ENCODE data around the gene MYO9A.
"Not testable (repeated sequence)": the region's sequence is repeated elsewhere in the genome, so short reads cannot be mapped to it uniquely, and the experiment has no call there.

The MYO9A gene

GRCh38 chr15:71899674-71900073 is 218.3 kb downstream of the MYO9A start:
- peaks cover 24 to 58% of the 10 kb centered on the region in 2 donors for H3K36me3 ChIP-seq (ENCODE audit: control insufficient read depth in 1 of 2, insufficient read depth in 2 of 2, low read length in 2 of 2)
- no peaks in the 10 kb centered on the region for H3K27me3 ChIP-seq (ENCODE audit: low read depth, low read length)
- no peaks in the 10 kb centered on the region for H3K9me3 ChIP-seq (ENCODE audit: control insufficient read depth in 1 of 2, low read length in 2 of 2)
- no peak overlapping the region for H3K4me3 ChIP-seq (ENCODE audit: low read depth in 1 of 2, low read length in 2 of 2)
- H3K4me1 ChIP-seq (ENCODE audit: control insufficient read depth in 1 of 2, insufficient read depth in 2 of 2, low read length in 2 of 2): no peaks in the 10 kb centered on the region
- no peak overlapping the region for H3K27ac ChIP-seq (ENCODE audit: low read length)

GRCh38 chr15:71893691-71894090 is 224.3 kb downstream of the MYO9A start:
- H3K27ac ChIP-seq (ENCODE audit: low read length): no peak overlapping the region
- H3K4me3 ChIP-seq (ENCODE audit: low read depth in 1 of 2, low read length in 2 of 2): no peak overlapping the region
- peaks cover 26 to 31% of the 10 kb centered on the region in 2 donors for H3K36me3 ChIP-seq (ENCODE audit: control insufficient read depth in 1 of 2, insufficient read depth in 2 of 2, low read length in 2 of 2)
- H3K27me3 ChIP-seq (ENCODE audit: low read depth, low read length): no peaks in the 10 kb centered on the region
- no peaks in the 10 kb centered on the region for H3K9me3 ChIP-seq (ENCODE audit: control insufficient read depth in 1 of 2, low read length in 2 of 2)
- H3K4me1 ChIP-seq (ENCODE audit: control insufficient read depth in 1 of 2, insufficient read depth in 2 of 2, low read length in 2 of 2): peaks cover 0 to 6% of the 10 kb centered on the region in 2 donors

- H3K4me3 ChIP-seq (ENCODE audit: low read depth in 1 of 2, low read length in 2 of 2): no peak overlapping the region
- peaks cover 20 to 21% of the 10 kb centered on the region in 2 donors for H3K36me3 ChIP-seq (ENCODE audit: control insufficient read depth in 1 of 2, insufficient read depth in 2 of 2, low read length in 2 of 2)
- H3K27me3 ChIP-seq (ENCODE audit: low read depth, low read length): no peaks in the 10 kb centered on the region
- no peak overlapping the region for H3K27ac ChIP-seq (ENCODE audit: low read length)
- H3K9me3 ChIP-seq (ENCODE audit: control insufficient read depth in 1 of 2, low read length in 2 of 2): no peaks in the 10 kb centered on the region
- H3K4me1 ChIP-seq (ENCODE audit: control insufficient read depth in 1 of 2, insufficient read depth in 2 of 2, low read length in 2 of 2): peaks cover 0 to 6% of the 10 kb centered on the region in 2 donors
These were observed 225.6 kb downstream of the MYO9A start for GRCh38 chr15:71892335-71892734.

GRCh38 chr15:71891026-71891425 is 226.9 kb downstream of the MYO9A start:
- Histone ChIP-seq H3K27ac (ENCODE audit: low read length) (no peak overlapping the region), H3K36me3 (ENCODE audit: control insufficient read depth in 1 of 2, insufficient read depth in 2 of 2, low read length in 2 of 2) (peaks cover 24% of the 10 kb centered on the region in 2 donors), H3K27me3 (ENCODE audit: low read depth, low read length) (no peaks in the 10 kb centered on the region), H3K4me3 (ENCODE audit: low read depth in 1 of 2, low read length in 2 of 2) (no peak overlapping the region), H3K9me3 (ENCODE audit: control insufficient read depth in 1 of 2, low read length in 2 of 2) (no peaks in the 10 kb centered on the region), H3K4me1 (ENCODE audit: control insufficient read depth in 1 of 2, insufficient read depth in 2 of 2, low read length in 2 of 2) (peaks cover 0 to 6% of the 10 kb centered on the region in 2 donors)

- Histone ChIP-seq H3K27ac (ENCODE audit: low read length) (no peak overlapping the region), H3K27me3 (ENCODE audit: low read depth, low read length) (no peaks in the 10 kb centered on the region), H3K9me3 (ENCODE audit: control insufficient read depth in 1 of 2, low read length in 2 of 2) (no peaks in the 10 kb centered on the region), H3K4me3 (ENCODE audit: low read depth in 1 of 2, low read length in 2 of 2) (no peak overlapping the region), H3K4me1 (ENCODE audit: control insufficient read depth in 1 of 2, insufficient read depth in 2 of 2, low read length in 2 of 2) (peaks cover 0 to 6% of the 10 kb centered on the region in 2 donors), H3K36me3 (ENCODE audit: control insufficient read depth in 1 of 2, insufficient read depth in 2 of 2, low read length in 2 of 2) (peaks cover 24% of the 10 kb centered on the region in 2 donors)
These were observed 228.0 kb downstream of the MYO9A start for GRCh38 chr15:71889947-71890346.

GRCh38 chr15:71889385-71889784 is 228.6 kb downstream of the MYO9A start:
- Histone ChIP-seq H3K27me3 (ENCODE audit: low read depth, low read length) (no peaks in the 10 kb centered on the region), H3K4me1 (ENCODE audit: control insufficient read depth in 1 of 2, insufficient read depth in 2 of 2, low read length in 2 of 2) (peaks cover 0 to 6% of the 10 kb centered on the region in 2 donors), H3K9me3 (ENCODE audit: control insufficient read depth in 1 of 2, low read length in 2 of 2) (no peaks in the 10 kb centered on the region), H3K36me3 (ENCODE audit: control insufficient read depth in 1 of 2, insufficient read depth in 2 of 2, low read length in 2 of 2) (peaks cover 24 to 25% of the 10 kb centered on the region in 2 donors), H3K27ac (ENCODE audit: low read length) (no peak overlapping the region), H3K4me3 (ENCODE audit: low read depth in 1 of 2, low read length in 2 of 2) (no peak overlapping the region)

- Histone ChIP-seq H3K27ac (ENCODE audit: low read length) (no peak overlapping the region), H3K27me3 (ENCODE audit: low read depth, low read length) (no peaks in the 10 kb centered on the region), H3K4me3 (ENCODE audit: low read depth in 1 of 2, low read length in 2 of 2) (no peak overlapping the region), H3K4me1 (ENCODE audit: control insufficient read depth in 1 of 2, insufficient read depth in 2 of 2, low read length in 2 of 2) (peaks cover 0 to 6% of the 10 kb centered on the region in 2 donors), H3K36me3 (ENCODE audit: control insufficient read depth in 1 of 2, insufficient read depth in 2 of 2, low read length in 2 of 2) (peaks cover 24 to 29% of the 10 kb centered on the region in 2 donors), H3K9me3 (ENCODE audit: control insufficient read depth in 1 of 2, low read length in 2 of 2) (no peaks in the 10 kb centered on the region)
These were observed 229.2 kb downstream of the MYO9A start for GRCh38 chr15:71888797-71889196.

- no peak overlapping the region for H3K4me3 ChIP-seq (ENCODE audit: low read depth in 1 of 2, low read length in 2 of 2)
- H3K36me3 ChIP-seq (ENCODE audit: control insufficient read depth in 1 of 2, insufficient read depth in 2 of 2, low read length in 2 of 2): peaks cover 20 to 39% of the 10 kb centered on the region in 2 donors
- no peaks in the 10 kb centered on the region for H3K27me3 ChIP-seq (ENCODE audit: low read depth, low read length)
- H3K27ac ChIP-seq (ENCODE audit: low read length): no peak overlapping the region
- H3K9me3 ChIP-seq (ENCODE audit: control insufficient read depth in 1 of 2, low read length in 2 of 2): no peaks in the 10 kb centered on the region
- H3K4me1 ChIP-seq (ENCODE audit: control insufficient read depth in 1 of 2, insufficient read depth in 2 of 2, low read length in 2 of 2): no peaks in the 10 kb centered on the region
These were observed 232.6 kb downstream of the MYO9A start for GRCh38 chr15:71885390-71885789.

GRCh38 chr15:71883447-71883846 is 234.5 kb downstream of the MYO9A start:
- Histone ChIP-seq H3K9me3 (ENCODE audit: control insufficient read depth in 1 of 2, low read length in 2 of 2) (no peaks in the 10 kb centered on the region), H3K27me3 (ENCODE audit: low read depth, low read length) (no peaks in the 10 kb centered on the region), H3K27ac (ENCODE audit: low read length) (no peak overlapping the region), H3K36me3 (ENCODE audit: control insufficient read depth in 1 of 2, insufficient read depth in 2 of 2, low read length in 2 of 2) (peaks cover 35 to 56% of the 10 kb centered on the region in 2 donors), H3K4me1 (ENCODE audit: control insufficient read depth in 1 of 2, insufficient read depth in 2 of 2, low read length in 2 of 2) (no peaks in the 10 kb centered on the region), H3K4me3 (ENCODE audit: low read depth in 1 of 2, low read length in 2 of 2) (no peak overlapping the region)

GRCh38 chr15:71880276-71880675 is 237.7 kb downstream of the MYO9A start:
- Histone ChIP-seq H3K36me3 (ENCODE audit: control insufficient read depth in 1 of 2, insufficient read depth in 2 of 2, low read length in 2 of 2) (peaks cover 26 to 45% of the 10 kb centered on the region in 2 donors), H3K9me3 (ENCODE audit: control insufficient read depth in 1 of 2, low read length in 2 of 2) (no peaks in the 10 kb centered on the region), H3K27ac (ENCODE audit: low read length) (no peak overlapping the region), H3K27me3 (ENCODE audit: low read depth, low read length) (no peaks in the 10 kb centered on the region), H3K4me3 (ENCODE audit: low read depth in 1 of 2, low read length in 2 of 2) (no peak overlapping the region), H3K4me1 (ENCODE audit: control insufficient read depth in 1 of 2, insufficient read depth in 2 of 2, low read length in 2 of 2) (no peaks in the 10 kb centered on the region)

GRCh38 chr15:71874245-71874644 is 243.7 kb downstream of the MYO9A start:
- Histone ChIP-seq H3K4me3 (ENCODE audit: low read depth in 1 of 2, low read length in 2 of 2) (no peak overlapping the region), H3K36me3 (ENCODE audit: control insufficient read depth in 1 of 2, insufficient read depth in 2 of 2, low read length in 2 of 2) (peaks cover 21 to 23% of the 10 kb centered on the region in 2 donors)

GRCh38 chr15:71858232-71858631 is 259.7 kb downstream of the MYO9A start:
- H3K27me3 ChIP-seq (ENCODE audit: low read depth, low read length); H3K4me1 ChIP-seq (ENCODE audit: control insufficient read depth in 1 of 2, insufficient read depth in 2 of 2, low read length in 2 of 2); H3K27ac ChIP-seq (ENCODE audit: low read length); H3K4me3 ChIP-seq (ENCODE audit: low read depth in 1 of 2, low read length in 2 of 2); H3K9me3 ChIP-seq (ENCODE audit: control insufficient read depth in 1 of 2, low read length in 2 of 2): not testable (repeated sequence)
- H3K36me3 ChIP-seq (ENCODE audit: control insufficient read depth in 1 of 2, insufficient read depth in 2 of 2, low read length in 2 of 2): peaks cover 16 to 38% of the 10 kb centered on the region in 2 donors

More at GRCh38 chr15:71874245-71874644, 243.7 kb downstream of the MYO9A start:
- no peak overlapping the region for H3K27ac ChIP-seq (ENCODE audit: low read length)
- no peaks in the 10 kb centered on the region for H3K27me3 ChIP-seq (ENCODE audit: low read depth, low read length)
- no peaks in the 10 kb centered on the region for H3K4me1 ChIP-seq (ENCODE audit: control insufficient read depth in 1 of 2, insufficient read depth in 2 of 2, low read length in 2 of 2)
- no peaks in the 10 kb centered on the region for H3K9me3 ChIP-seq (ENCODE audit: control insufficient read depth in 1 of 2, low read length in 2 of 2)

All from muscle layer of duodenum (tissue), 2 donors.